ENCODE measurements around the gene APMAP. TPM values are rescaled to one million over a fixed set of nuclear protein-coding genes. Genes with fewer than 3 reads are reported as not detected.

APMAP gene
- total RNA-seq, 1 experiment from 2014 or later, result 75.3 TPM

GRCh38 chr20:24968278-24968800, 24.2 kb downstream of the APMAP start:
- H3K9me3 Mint-ChIP-seq (ENCODE audit: unreplicated experiment), result no peaks in the 10 kb centered on the region
- no peak overlapping the region for H3K4me3 Mint-ChIP-seq (ENCODE audit: unreplicated experiment)
- ChIA-PET POLR2A (no interaction called here), CTCF (interaction anchor here (1.0 kb wide), 1 partner anchor 25 kb away, joined by 3 read pairs; no protein-coding TSS in a partner anchor)
- no peak for DNase-seq (ENCODE audit: unreplicated experiment)
- peaks cover 66% of the 10 kb centered on the region for H3K36me3 Mint-ChIP-seq (ENCODE audit: insufficient read depth, unreplicated experiment)
- no peak for TF ChIP-seq CTCF (IDR thresholded peaks at IDR 0.05; ENCODE audit: unreplicated experiment)
- no TSS peak for BruUV-seq (replicated peaks)
- H3K27me3 Mint-ChIP-seq (ENCODE audit: insufficient read depth, unreplicated experiment), result no peaks in the 10 kb centered on the region
- no peaks in the 10 kb centered on the region for H3K4me1 Mint-ChIP-seq (ENCODE audit: insufficient read depth, unreplicated experiment)
- H3K27ac Mint-ChIP-seq (ENCODE audit: low read depth, unreplicated experiment), result no peak overlapping the region
- intact Hi-C loops (cut with micrococcal nuclease), result no loop called here

- no peak for DNase-seq (ENCODE audit: unreplicated experiment)
- TF ChIP-seq CTCF (IDR thresholded peaks at IDR 0.05; ENCODE audit: unreplicated experiment), result no peak
- ChIA-PET POLR2A (interaction anchor here (0.6 kb wide), 1 partner anchor 1364 kb away, joined by 3 read pairs; no protein-coding TSS in a partner anchor), CTCF (interaction anchor here (1.3 kb wide), 1 partner anchor 14 kb away, joined by 3 read pairs; no protein-coding TSS in a partner anchor)
- no peaks in the 10 kb centered on the region for H3K9me3 Mint-ChIP-seq (ENCODE audit: unreplicated experiment)
- no peaks in the 10 kb centered on the region for H3K27me3 Mint-ChIP-seq (ENCODE audit: insufficient read depth, unreplicated experiment)
- H3K4me3 Mint-ChIP-seq (ENCODE audit: unreplicated experiment), result no peak overlapping the region
- intact Hi-C loops (cut with micrococcal nuclease), result no loop called here
- H3K36me3 Mint-ChIP-seq (ENCODE audit: insufficient read depth, unreplicated experiment), result peaks cover 76% of the 10 kb centered on the region
- H3K4me1 Mint-ChIP-seq (ENCODE audit: insufficient read depth, unreplicated experiment), result no peaks in the 10 kb centered on the region
- BruUV-seq (replicated peaks), result no TSS peak
- H3K27ac Mint-ChIP-seq (ENCODE audit: low read depth, unreplicated experiment), result no peak overlapping the region
Observed at GRCh38 chr20:24966317-24967012, 26.1 kb downstream of the APMAP start.

GRCh38 chr20:24965065-24965919, 27.3 kb downstream of the APMAP start:
- Mint-ChIP-seq H3K36me3 (ENCODE audit: insufficient read depth, unreplicated experiment) (peaks cover 73% of the 10 kb centered on the region), H3K4me3 (ENCODE audit: unreplicated experiment) (no peak overlapping the region), H3K27ac (ENCODE audit: low read depth, unreplicated experiment) (no peak overlapping the region), H3K9me3 (ENCODE audit: unreplicated experiment) (no peaks in the 10 kb centered on the region), H3K27me3 (ENCODE audit: insufficient read depth, unreplicated experiment) (no peaks in the 10 kb centered on the region), H3K4me1 (ENCODE audit: insufficient read depth, unreplicated experiment) (no peaks in the 10 kb centered on the region)
- intact Hi-C loops (cut with micrococcal nuclease), result no loop called here
- no peak for TF ChIP-seq CTCF (IDR thresholded peaks at IDR 0.05; ENCODE audit: unreplicated experiment)
- no TSS peak for BruUV-seq (replicated peaks)
- CTCF ChIA-PET, result interaction anchor here (0.6 to 1.4 kb wide), 5 partner anchors 10 to 1326 kb away, joined by 3 to 5 read pairs (median 4); no protein-coding TSS in a partner anchor
- no peak for DNase-seq (ENCODE audit: unreplicated experiment)
- POLR2A ChIA-PET, result interaction anchor here (0.6 kb wide), 1 partner anchor 1382 kb away, joined by 3 read pairs; no protein-coding TSS in a partner anchor

- H3K4me3 Mint-ChIP-seq (ENCODE audit: unreplicated experiment), result no peak overlapping the region
- no peak for TF ChIP-seq CTCF (IDR thresholded peaks at IDR 0.05; ENCODE audit: unreplicated experiment)
- ChIA-PET POLR2A (interaction anchor here (0.6 kb wide), 1 partner anchor 1381 kb away, joined by 3 read pairs; no protein-coding TSS in a partner anchor), CTCF (interaction anchor here (0.6 to 1.4 kb wide), 5 partner anchors 9 to 665 kb away, joined by 3 to 5 read pairs (median 4); no protein-coding TSS in a partner anchor)
- no TSS peak for BruUV-seq (replicated peaks)
- no peaks in the 10 kb centered on the region for H3K9me3 Mint-ChIP-seq (ENCODE audit: unreplicated experiment)
- intact Hi-C loops (cut with micrococcal nuclease), result no loop called here
- H3K36me3 Mint-ChIP-seq (ENCODE audit: insufficient read depth, unreplicated experiment), result peaks cover 73% of the 10 kb centered on the region
- H3K27me3 Mint-ChIP-seq (ENCODE audit: insufficient read depth, unreplicated experiment), result no peaks in the 10 kb centered on the region
- no peak for DNase-seq (ENCODE audit: unreplicated experiment)
- no peaks in the 10 kb centered on the region for H3K4me1 Mint-ChIP-seq (ENCODE audit: insufficient read depth, unreplicated experiment)
- no peak overlapping the region for H3K27ac Mint-ChIP-seq (ENCODE audit: low read depth, unreplicated experiment)
Observed at GRCh38 chr20:24964506-24964840, 28.1 kb downstream of the APMAP start.

Data from MCF 10A (cell line).